GM23338 (cell line): ENCODE measurements around the gene LRRC26. TPM values are rescaled to one million over a fixed set of nuclear protein-coding genes. Genes with fewer than 3 reads are reported as not detected.
A peak's percentile ranks its signal among the peaks of the same experiment; 100 is the strongest.

Experiments
- ATAC-seq: fragments of 200-7000 bp; cut with Tn5 transposase; 3 replicates; pipeline ENCODE4 v1.9.1; 2020
- DNase-seq: peaks from one replicate; pipeline ENCODE4 v3.0.0-alpha.2; 2015; ENCODE audit warnings: low spot score
- H2AFZ ChIP-seq: fragments of 200-600 bp; sonication (generic); 2 replicates; pipeline ENCODE4 v1.8.0; 2016; ENCODE audit warnings: antibody characterized with exemption, mild to moderate bottlenecking, moderate library complexity
- H3F3A ChIP-seq: fragments of 200-600 bp; sonication (generic); replicated peaks from 2 replicates; pipeline ENCODE4 v1.8.0; 2017; ENCODE audit warnings: antibody characterized with exemption, mixed run types, low read depth
- H3K27ac ChIP-seq: fragments of 200-600 bp; sonication (generic); 2 replicates; pipeline ENCODE4 v1.6.1; 2016; ENCODE audit warnings: low read depth
- H3K27me3 ChIP-seq: fragments of 200-600 bp; sonication (generic); 2 replicates; pipeline ENCODE4 v1.8.0; 2016; ENCODE audit warnings: mild to moderate bottlenecking, mixed run types, moderate library complexity; ENCODE audit not compliant: insufficient read depth
- H3K36me3 ChIP-seq: fragments of 200-600 bp; sonication (generic); 2 replicates; pipeline ENCODE4 v1.8.0; 2016; ENCODE audit warnings: mild to moderate bottlenecking; ENCODE audit not compliant: insufficient read depth
- H3K4me1 ChIP-seq: fragments of 200-600 bp; sonication (generic); 2 replicates; pipeline ENCODE4 v1.8.0; 2016; ENCODE audit warnings: mild to moderate bottlenecking, moderate library complexity; ENCODE audit not compliant: insufficient read depth
- H3K4me2 ChIP-seq: fragments of 200-600 bp; sonication (generic); 2 replicates; pipeline ENCODE4 v1.7.1; 2017; ENCODE audit warnings: mixed run types
- H3K4me3 ChIP-seq: fragments of 200-600 bp; sonication (generic); 2 replicates; pipeline ENCODE4 v1.6.1; 2016; ENCODE audit warnings: mixed run types
- H3K79me2 ChIP-seq: fragments of 200-600 bp; sonication (generic); replicated peaks from 2 replicates; pipeline ENCODE4 v1.8.0; 2017; ENCODE audit warnings: mild to moderate bottlenecking; ENCODE audit not compliant: insufficient read depth
- H3K9me2 ChIP-seq: fragments of 200-600 bp; sonication (generic); 2 replicates; pipeline ENCODE4 v1.8.0; 2017; ENCODE audit not compliant: insufficient read depth
- H4K20me1 ChIP-seq: fragments of 200-600 bp; sonication (generic); replicated peaks from 2 replicates; pipeline ENCODE4 v1.8.0; 2017; ENCODE audit warnings: mild to moderate bottlenecking; ENCODE audit not compliant: insufficient read depth
- H3K27ac Mint-ChIP-seq: 2 replicates; pipeline ENCODE4 v1.8.0; 2020; ENCODE audit warnings: inconsistent platforms, mild to moderate bottlenecking, moderate library complexity, mixed read lengths
- H3K27me3 Mint-ChIP-seq: 3 replicates; pipeline ENCODE4 v1.8.0; 2022; ENCODE audit warnings: low read depth, mild to moderate bottlenecking, moderate library complexity, mixed read lengths, inconsistent platforms; ENCODE audit not compliant: insufficient read depth, poor library complexity
- H3K36me3 Mint-ChIP-seq: 3 replicates; pipeline ENCODE4 v1.8.0; 2021; ENCODE audit warnings: low read depth, mild to moderate bottlenecking, inconsistent platforms, moderate library complexity, mixed read lengths
- H3K4me1 Mint-ChIP-seq: 3 replicates; pipeline ENCODE4 v1.8.0; 2020; ENCODE audit warnings: mild to moderate bottlenecking, inconsistent platforms, mixed read lengths
- H3K4me3 Mint-ChIP-seq: 3 replicates; pipeline ENCODE4 v1.8.0; 2021; ENCODE audit warnings: moderate library complexity, mild to moderate bottlenecking, inconsistent platforms, mixed read lengths
- H3K9me3 Mint-ChIP-seq: 3 replicates; pipeline ENCODE4 v1.8.0; 2020; ENCODE audit warnings: moderate library complexity, mild to moderate bottlenecking, inconsistent platforms, mixed read lengths
- CREB1 ChIP-seq: fragments of 250-450 bp; sonication (Bioruptor Pico); IDR thresholded peaks from 2 replicates; pipeline ENCODE4 v1.5.0; 2020; ENCODE audit warnings: low read depth, mild to moderate bottlenecking, moderate library complexity
- CTCF ChIP-seq, 2 experiments: fragments of 200-600 bp in 1 of 2; sonication (generic) in 1 of 2; conservative IDR thresholded peaks; 2 replicates each; pipeline versions ENCODE4 v1.5.1 to v1.6.1; 2016 to 2017; ENCODE audit warnings: antibody characterized with exemption in 2 of 2, low read depth in 2 of 2, mild to moderate bottlenecking in 2 of 2, moderate library complexity in 1 of 2
- EZH2 ChIP-seq: fragments of 200-600 bp; sonication (generic); IDR thresholded peaks from one replicate; pipeline ENCODE4 v1.8.0; 2017; ENCODE audit warnings: antibody characterized with exemption, mild to moderate bottlenecking, low read depth; ENCODE audit not compliant: unreplicated experiment
- EZH2phosphoT487 ChIP-seq: fragments of 200-600 bp; sonication (generic); IDR thresholded peaks from one replicate; pipeline ENCODE4 v1.8.1; 2018; ENCODE audit warnings: antibody characterized with exemption; ENCODE audit not compliant: unreplicated experiment
- JUNB ChIP-seq: IDR thresholded peaks from one replicate; pipeline ENCODE4 v1.6.1; 2016; ENCODE audit warnings: antibody characterized with exemption; ENCODE audit not compliant: unreplicated experiment
- NANOG ChIP-seq: IDR thresholded peaks from 2 replicates; pipeline ENCODE4 v1.6.1; 2016; ENCODE audit warnings: antibody characterized with exemption, borderline replicate concordance
- POLR2AphosphoS5 ChIP-seq: IDR thresholded peaks from 2 replicates; pipeline ENCODE4 v1.6.1; 2016; ENCODE audit warnings: antibody characterized with exemption, low read depth
- STAT1 ChIP-seq: IDR thresholded peaks from one replicate; pipeline ENCODE4 v1.6.1; 2016; ENCODE audit warnings: antibody characterized with exemption; ENCODE audit not compliant: unreplicated experiment
- ZNF114 ChIP-seq: fragments of 250-450 bp; sonication (Bioruptor Pico); IDR thresholded peaks from 2 replicates; pipeline ENCODE4 v1.5.0; 2020; ENCODE audit warnings: mild to moderate bottlenecking, moderate library complexity
- ZNF331 ChIP-seq: fragments of 250-450 bp; sonication (Bioruptor Pico); IDR thresholded peaks from 2 replicates; pipeline ENCODE4 v1.5.0; 2020; ENCODE audit warnings: low read depth, mild to moderate bottlenecking, moderate library complexity
- polyA plus RNA-seq: library from polyadenylated mRNA; unstranded; fragments of >200 nt; fragmentation: Nextera tagmentation; extraction: Ambion mirVana; gene quantifications from 2 replicates; pipeline ENCODE4 v1.2.1, GENCODE V29; 2016
- total RNA-seq: library from RNA; depleted of rRNA; stranded (reverse); fragments of >200 nt; shearing (Covaris generic); gene quantifications from 2 replicates; pipeline ENCODE4 v1.2.3, GENCODE V29; 2014
- TF ChIP-seq, protein P1 (sequence below): IDR thresholded peaks from 2 replicates; pipeline ENCODE4 v1.6.1; 2016; ENCODE audit warnings: antibody characterized with exemption
- TF ChIP-seq, protein P2 (sequence below): fragments of 250-450 bp; sonication (Bioruptor Pico); IDR thresholded peaks from 2 replicates; pipeline ENCODE4 v1.5.0; 2020; ENCODE audit warnings: mild to moderate bottlenecking, moderate library complexity
- TF ChIP-seq, protein P3 (sequence below): IDR thresholded peaks from one replicate; pipeline ENCODE4 v1.6.1; 2018; ENCODE audit warnings: antibody characterized with exemption; ENCODE audit not compliant: unreplicated experiment

LRRC26 gene
- total and polyA plus RNA-seq, 2 experiments from 2014 or later = 0.21 to 4.3 TPM

DNA sequence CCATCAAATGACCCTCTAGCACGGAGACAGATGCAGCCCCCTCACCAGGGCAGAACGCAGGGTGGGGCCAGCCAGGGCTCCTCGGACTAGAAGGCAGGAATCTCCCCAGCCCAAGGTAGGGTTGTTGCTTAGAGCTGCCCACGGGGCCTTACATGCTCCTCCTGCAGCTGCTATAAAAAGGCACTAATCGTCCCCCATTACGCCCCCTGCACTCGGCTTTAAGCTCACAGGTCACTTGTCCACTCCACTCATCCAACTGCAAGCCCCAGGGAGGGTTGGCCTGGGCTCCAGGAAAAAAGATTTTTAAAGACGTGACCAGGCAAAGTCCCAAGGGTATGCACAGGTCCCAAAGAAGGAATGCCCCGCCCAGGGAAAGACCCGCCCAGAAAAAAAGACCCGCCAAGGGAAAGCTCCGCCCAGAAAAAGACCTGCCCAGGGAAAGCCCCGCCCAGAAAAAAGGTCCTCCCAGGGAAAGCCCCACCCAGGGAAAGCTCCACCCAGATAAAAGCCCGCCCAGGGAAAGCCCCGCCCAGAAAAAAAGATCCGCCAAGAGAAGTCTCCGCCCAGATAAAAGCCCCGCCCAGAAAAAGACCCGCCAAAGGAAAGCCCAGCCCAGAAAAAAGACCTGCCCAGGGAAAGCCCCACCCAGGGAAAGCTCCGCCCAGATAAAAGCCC, 19.8 kb downstream of the LRRC26 start:
- no peaks in the 10 kb centered on the region for H3K4me1 ChIP-seq
- peaks cover 13% of the 10 kb centered on the region; the same call in 2 of the 3 replicates for H3K9me3 Mint-ChIP-seq
- no peak overlapping the region for H3K27ac Mint-ChIP-seq
- H3K4me2 ChIP-seq = no peak overlapping the region
- H3K27ac ChIP-seq = no peak overlapping the region
- peaks cover 19% of the 10 kb centered on the region for H3F3A ChIP-seq
- H3K4me1 Mint-ChIP-seq = peaks cover 2% of the 10 kb centered on the region; the same call in 1 of the 3 replicates
- peaks cover 8% of the 10 kb centered on the region for H3K27me3 ChIP-seq
- no peaks in the 10 kb centered on the region for H3K79me2 ChIP-seq
- H3K4me3 Mint-ChIP-seq = no peak overlapping the region
- no peaks in the 10 kb centered on the region for H3K9me2 ChIP-seq
- peak; percentile 73 for DNase-seq
- H4K20me1 ChIP-seq = no peaks in the 10 kb centered on the region; the same call in 1 of the 2 replicates
- no peak overlapping the region for H2AFZ ChIP-seq
- TF ChIP-seq CREB1 (CRISPR knock-in tag) (no peak), CTCF (conservative IDR thresholded peaks at IDR 0.05; ENCODE audit: low read depth in 2 of 2) (no peak), STAT1 (no peak), EZH2phosphoT487 (no peak), JUNB (no peak), POLR2AphosphoS5 (no peak), NANOG (no peak), ZNF114 (no peak), ZNF331 (no peak), EZH2 (no peak)
- TF ChIP-seq, protein P1, sequence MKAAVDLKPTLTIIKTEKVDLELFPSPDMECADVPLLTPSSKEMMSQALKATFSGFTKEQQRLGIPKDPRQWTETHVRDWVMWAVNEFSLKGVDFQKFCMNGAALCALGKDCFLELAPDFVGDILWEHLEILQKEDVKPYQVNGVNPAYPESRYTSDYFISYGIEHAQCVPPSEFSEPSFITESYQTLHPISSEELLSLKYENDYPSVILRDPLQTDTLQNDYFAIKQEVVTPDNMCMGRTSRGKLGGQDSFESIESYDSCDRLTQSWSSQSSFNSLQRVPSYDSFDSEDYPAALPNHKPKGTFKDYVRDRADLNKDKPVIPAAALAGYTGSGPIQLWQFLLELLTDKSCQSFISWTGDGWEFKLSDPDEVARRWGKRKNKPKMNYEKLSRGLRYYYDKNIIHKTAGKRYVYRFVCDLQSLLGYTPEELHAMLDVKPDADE = no peak
- TF ChIP-seq, protein P2, sequence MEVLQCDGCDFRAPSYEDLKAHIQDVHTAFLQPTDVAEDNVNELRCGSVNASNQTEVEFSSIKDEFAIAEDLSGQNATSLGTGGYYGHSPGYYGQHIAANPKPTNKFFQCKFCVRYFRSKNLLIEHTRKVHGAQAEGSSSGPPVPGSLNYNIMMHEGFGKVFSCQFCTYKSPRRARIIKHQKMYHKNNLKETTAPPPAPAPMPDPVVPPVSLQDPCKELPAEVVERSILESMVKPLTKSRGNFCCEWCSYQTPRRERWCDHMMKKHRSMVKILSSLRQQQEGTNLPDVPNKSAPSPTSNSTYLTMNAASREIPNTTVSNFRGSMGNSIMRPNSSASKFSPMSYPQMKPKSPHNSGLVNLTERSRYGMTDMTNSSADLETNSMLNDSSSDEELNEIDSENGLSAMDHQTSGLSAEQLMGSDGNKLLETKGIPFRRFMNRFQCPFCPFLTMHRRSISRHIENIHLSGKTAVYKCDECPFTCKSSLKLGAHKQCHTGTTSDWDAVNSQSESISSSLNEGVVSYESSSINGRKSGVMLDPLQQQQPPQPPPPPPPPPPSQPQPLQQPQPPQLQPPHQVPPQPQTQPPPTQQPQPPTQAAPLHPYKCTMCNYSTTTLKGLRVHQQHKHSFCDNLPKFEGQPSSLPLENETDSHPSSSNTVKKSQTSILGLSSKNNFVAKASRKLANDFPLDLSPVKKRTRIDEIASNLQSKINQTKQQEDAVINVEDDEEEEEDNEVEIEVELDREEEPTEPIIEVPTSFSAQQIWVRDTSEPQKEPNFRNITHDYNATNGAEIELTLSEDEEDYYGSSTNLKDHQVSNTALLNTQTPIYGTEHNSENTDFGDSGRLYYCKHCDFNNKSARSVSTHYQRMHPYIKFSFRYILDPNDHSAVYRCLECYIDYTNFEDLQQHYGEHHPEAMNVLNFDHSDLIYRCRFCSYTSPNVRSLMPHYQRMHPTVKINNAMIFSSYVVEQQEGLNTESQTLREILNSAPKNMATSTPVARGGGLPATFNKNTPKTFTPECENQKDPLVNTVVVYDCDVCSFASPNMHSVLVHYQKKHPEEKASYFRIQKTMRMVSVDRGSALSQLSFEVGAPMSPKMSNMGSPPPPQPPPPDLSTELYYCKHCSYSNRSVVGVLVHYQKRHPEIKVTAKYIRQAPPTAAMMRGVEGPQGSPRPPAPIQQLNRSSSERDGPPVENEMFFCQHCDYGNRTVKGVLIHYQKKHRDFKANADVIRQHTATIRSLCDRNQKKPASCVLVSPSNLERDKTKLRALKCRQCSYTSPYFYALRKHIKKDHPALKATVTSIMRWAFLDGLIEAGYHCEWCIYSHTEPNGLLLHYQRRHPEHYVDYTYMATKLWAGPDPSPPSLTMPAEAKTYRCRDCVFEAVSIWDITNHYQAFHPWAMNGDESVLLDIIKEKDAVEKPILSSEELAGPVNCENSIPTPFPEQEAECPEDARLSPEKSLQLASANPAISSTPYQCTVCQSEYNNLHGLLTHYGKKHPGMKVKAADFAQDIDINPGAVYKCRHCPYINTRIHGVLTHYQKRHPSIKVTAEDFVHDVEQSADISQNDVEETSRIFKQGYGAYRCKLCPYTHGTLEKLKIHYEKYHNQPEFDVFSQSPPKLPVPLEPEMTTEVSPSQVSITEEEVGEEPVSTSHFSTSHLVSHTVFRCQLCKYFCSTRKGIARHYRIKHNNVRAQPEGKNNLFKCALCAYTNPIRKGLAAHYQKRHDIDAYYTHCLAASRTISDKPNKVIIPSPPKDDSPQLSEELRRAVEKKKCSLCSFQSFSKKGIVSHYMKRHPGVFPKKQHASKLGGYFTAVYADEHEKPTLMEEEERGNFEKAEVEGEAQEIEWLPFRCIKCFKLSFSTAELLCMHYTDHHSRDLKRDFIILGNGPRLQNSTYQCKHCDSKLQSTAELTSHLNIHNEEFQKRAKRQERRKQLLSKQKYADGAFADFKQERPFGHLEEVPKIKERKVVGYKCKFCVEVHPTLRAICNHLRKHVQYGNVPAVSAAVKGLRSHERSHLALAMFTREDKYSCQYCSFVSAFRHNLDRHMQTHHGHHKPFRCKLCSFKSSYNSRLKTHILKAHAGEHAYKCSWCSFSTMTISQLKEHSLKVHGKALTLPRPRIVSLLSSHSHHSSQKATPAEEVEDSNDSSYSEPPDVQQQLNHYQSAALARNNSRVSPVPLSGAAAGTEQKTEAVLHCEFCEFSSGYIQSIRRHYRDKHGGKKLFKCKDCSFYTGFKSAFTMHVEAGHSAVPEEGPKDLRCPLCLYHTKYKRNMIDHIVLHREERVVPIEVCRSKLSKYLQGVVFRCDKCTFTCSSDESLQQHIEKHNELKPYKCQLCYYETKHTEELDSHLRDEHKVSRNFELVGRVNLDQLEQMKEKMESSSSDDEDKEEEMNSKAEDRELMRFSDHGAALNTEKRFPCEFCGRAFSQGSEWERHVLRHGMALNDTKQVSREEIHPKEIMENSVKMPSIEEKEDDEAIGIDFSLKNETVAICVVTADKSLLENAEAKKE = no peak
- TF ChIP-seq, protein P3, sequence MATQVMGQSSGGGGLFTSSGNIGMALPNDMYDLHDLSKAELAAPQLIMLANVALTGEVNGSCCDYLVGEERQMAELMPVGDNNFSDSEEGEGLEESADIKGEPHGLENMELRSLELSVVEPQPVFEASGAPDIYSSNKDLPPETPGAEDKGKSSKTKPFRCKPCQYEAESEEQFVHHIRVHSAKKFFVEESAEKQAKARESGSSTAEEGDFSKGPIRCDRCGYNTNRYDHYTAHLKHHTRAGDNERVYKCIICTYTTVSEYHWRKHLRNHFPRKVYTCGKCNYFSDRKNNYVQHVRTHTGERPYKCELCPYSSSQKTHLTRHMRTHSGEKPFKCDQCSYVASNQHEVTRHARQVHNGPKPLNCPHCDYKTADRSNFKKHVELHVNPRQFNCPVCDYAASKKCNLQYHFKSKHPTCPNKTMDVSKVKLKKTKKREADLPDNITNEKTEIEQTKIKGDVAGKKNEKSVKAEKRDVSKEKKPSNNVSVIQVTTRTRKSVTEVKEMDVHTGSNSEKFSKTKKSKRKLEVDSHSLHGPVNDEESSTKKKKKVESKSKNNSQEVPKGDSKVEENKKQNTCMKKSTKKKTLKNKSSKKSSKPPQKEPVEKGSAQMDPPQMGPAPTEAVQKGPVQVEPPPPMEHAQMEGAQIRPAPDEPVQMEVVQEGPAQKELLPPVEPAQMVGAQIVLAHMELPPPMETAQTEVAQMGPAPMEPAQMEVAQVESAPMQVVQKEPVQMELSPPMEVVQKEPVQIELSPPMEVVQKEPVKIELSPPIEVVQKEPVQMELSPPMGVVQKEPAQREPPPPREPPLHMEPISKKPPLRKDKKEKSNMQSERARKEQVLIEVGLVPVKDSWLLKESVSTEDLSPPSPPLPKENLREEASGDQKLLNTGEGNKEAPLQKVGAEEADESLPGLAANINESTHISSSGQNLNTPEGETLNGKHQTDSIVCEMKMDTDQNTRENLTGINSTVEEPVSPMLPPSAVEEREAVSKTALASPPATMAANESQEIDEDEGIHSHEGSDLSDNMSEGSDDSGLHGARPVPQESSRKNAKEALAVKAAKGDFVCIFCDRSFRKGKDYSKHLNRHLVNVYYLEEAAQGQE = no peak
- H3K36me3 ChIP-seq = no peaks in the 10 kb centered on the region
- H3K36me3 Mint-ChIP-seq = no peaks in the 10 kb centered on the region
- H3K4me3 ChIP-seq = no peak overlapping the region
- H3K27me3 Mint-ChIP-seq = peaks cover 12% of the 10 kb centered on the region
- ATAC-seq = no peak; the same call in 2 of the 3 replicates
